Lung (tissue), 12 donors: Measurements from ENCODE around the gene NCLN. TPM values are rescaled to one million over a fixed set of nuclear protein-coding genes. Genes with fewer than 3 reads are reported as not detected.

ENCODE experiments used
- ATAC-seq: fragments of 200-7000 bp; cut with Tn5 transposase; one replicate; pipeline ENCODE4 v1.9.1; 2020; ENCODE audit warnings: moderate number of reproducible peaks; ENCODE audit not compliant: insufficient read depth, low FRiP score
- DNase-seq, 3 donors: peaks; one replicate each; pipeline ENCODE4 v3.0.0-alpha.2; 2013 to 2017
- H3K27ac ChIP-seq, 2 donors: one replicate each; pipeline ENCODE4 v1.5.1; 2013; ENCODE audit warnings: mild to moderate bottlenecking in 2 of 2, moderate library complexity in 2 of 2, control low read depth in 1 of 2, inconsistent platforms in 1 of 2, low read depth in 1 of 2, low read length in 1 of 2
- H3K27me3 ChIP-seq, 3 donors: one replicate each; pipeline ENCODE4 v1.5.1; 2013; ENCODE audit warnings: low read length in 2 of 3; ENCODE audit not compliant: control insufficient read depth in 3 of 3, insufficient read depth in 3 of 3
- H3K36me3 ChIP-seq, 4 donors: one replicate each; pipeline ENCODE4 v1.5.1; 2013; ENCODE audit warnings: low read length in 4 of 4, mild to moderate bottlenecking in 1 of 4, moderate library complexity in 1 of 4; ENCODE audit not compliant: control insufficient read depth in 4 of 4, insufficient read depth in 4 of 4
- H3K4me1 ChIP-seq, 5 donors: one replicate each; pipeline ENCODE4 v1.5.1; 2013; ENCODE audit warnings: low read length in 5 of 5, mild to moderate bottlenecking in 2 of 5, moderate library complexity in 1 of 5; ENCODE audit not compliant: control insufficient read depth in 5 of 5, insufficient read depth in 5 of 5
- H3K4me3 ChIP-seq: one replicate; pipeline ENCODE4 v1.5.1; 2013; ENCODE audit warnings: mild to moderate bottlenecking, control low read depth, moderate library complexity
- H3K9ac ChIP-seq, 2 donors: one replicate each; pipeline ENCODE4 v1.5.1; 2013; ENCODE audit warnings: low read length in 2 of 2, control low read depth in 1 of 2; ENCODE audit not compliant: insufficient read depth in 1 of 2
- H3K9me3 ChIP-seq, 4 donors: one replicate each; pipeline ENCODE4 v1.5.1; 2013; ENCODE audit warnings: low read length in 3 of 4, mild to moderate bottlenecking in 1 of 4, moderate library complexity in 1 of 4; ENCODE audit not compliant: control insufficient read depth in 4 of 4, insufficient read depth in 3 of 4
- WGBS, 2 donors: extraction: QIAGEN DNeasy Blood & Tissue Kit; methylation state at CpG; one replicate each; pipeline ENCODE4 v1.1.7; 2013; 5-methylcytosine and 5-hydroxymethylcytosine counted together
- polyA plus RNA-seq, 2 donors: library from polyadenylated mRNA; stranded (reverse); fragments of 200-250 nt; gene quantifications; one replicate each; pipeline ENCODE4 v1.2.1, GENCODE V29; 2013
- total RNA-seq, 2 donors: library from RNA; depleted of rRNA in 1 of 2; stranded (reverse); fragments of >200 nt in 1 of 2; gene quantifications; one replicate each; pipeline ENCODE4 v1.2.1, GENCODE V29; 2014 to 2021
- TF ChIP-seq, protein P1 (sequence below): IDR thresholded peaks from 2 replicates; pipeline ENCODE4 v1.5.1; 2012; ENCODE audit warnings: mild to moderate bottlenecking; ENCODE audit errors: control extremely low read depth, extremely low read depth
- donor health status: control.
- donor health status: control.
- donor health status: Bipolar disorder and iron deficiency.
- donor health status: healthy.
- donor health status: DM: yes; HTN: yes; CAD: no.

Gene NCLN
- total and polyA plus RNA-seq, 4 donors: 24.8 to 117 (median 63.1) TPM

DNA sequence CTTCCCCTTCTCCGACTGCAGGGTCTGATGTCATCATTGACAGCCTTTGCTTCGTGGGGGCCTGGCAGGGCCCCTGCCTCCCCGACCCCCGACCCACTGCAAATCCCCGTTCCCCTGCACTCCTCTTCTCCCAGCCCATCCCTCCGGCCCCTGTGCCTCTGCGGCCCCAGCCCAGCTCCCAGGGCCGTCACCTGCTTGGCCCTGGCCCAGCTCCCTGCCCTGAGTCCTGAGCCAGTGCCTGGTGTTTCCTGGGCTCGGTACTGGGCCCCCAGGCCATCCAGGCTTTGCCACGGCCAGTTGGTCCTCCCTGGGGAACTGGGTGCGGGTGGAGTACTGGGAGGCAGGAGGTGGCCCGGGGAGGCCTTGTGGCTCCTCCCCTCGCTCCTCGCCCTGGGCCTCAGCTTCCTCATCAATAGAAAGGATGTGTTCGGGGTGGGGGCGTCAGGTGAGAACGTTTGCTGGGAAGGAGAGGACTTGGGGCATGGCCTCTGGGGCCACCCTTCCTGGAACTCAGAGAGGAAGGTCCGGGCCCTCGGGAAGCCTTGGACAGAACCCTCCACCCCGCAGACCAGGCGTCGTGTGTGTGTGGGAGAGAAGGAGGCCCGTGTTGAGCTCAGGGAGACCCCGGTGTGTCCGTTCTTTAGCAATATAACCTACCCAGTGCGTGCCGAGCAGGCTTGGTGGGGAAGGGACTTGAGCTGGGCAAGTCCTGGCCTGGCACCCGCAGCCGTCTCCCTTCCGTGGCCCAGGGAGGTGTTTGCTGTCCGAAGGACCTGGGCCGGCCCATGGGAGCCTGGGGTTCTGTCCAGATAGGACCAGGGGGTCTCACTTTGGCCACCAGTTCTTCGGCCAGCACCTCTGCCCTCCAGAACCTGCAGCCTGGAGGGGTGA lies 22.8 kb downstream of the NCLN start:
- ATAC-seq (no peak), DNase-seq (no peak)
- Histone ChIP-seq H3K27me3 (no peaks in the 10 kb centered on the region), H3K36me3 (peaks cover 0 to 50% (median 3%) of the 10 kb centered on the region in 4 donors), H3K9me3 (no peaks in the 10 kb centered on the region), H3K27ac (no peak overlapping the region), H3K4me1 (no peaks in the 10 kb centered on the region), H3K9ac (no peak overlapping the region), H3K4me3 (no peak overlapping the region)
- TF ChIP-seq, protein P1, sequence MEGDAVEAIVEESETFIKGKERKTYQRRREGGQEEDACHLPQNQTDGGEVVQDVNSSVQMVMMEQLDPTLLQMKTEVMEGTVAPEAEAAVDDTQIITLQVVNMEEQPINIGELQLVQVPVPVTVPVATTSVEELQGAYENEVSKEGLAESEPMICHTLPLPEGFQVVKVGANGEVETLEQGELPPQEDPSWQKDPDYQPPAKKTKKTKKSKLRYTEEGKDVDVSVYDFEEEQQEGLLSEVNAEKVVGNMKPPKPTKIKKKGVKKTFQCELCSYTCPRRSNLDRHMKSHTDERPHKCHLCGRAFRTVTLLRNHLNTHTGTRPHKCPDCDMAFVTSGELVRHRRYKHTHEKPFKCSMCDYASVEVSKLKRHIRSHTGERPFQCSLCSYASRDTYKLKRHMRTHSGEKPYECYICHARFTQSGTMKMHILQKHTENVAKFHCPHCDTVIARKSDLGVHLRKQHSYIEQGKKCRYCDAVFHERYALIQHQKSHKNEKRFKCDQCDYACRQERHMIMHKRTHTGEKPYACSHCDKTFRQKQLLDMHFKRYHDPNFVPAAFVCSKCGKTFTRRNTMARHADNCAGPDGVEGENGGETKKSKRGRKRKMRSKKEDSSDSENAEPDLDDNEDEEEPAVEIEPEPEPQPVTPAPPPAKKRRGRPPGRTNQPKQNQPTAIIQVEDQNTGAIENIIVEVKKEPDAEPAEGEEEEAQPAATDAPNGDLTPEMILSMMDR: no peak
- WGBS, 2 donors: 90 to 92% methylated on average over 33 of the region's 33 CpGs

- no peak overlapping the region for H3K27ac ChIP-seq
- DNase-seq (peak; percentile 8 to 53 (median 21)), ATAC-seq (no peak)
- WGBS, 2 donors: 46 to 47% methylated on average over 20 of the region's 20 CpGs
- peaks cover 0 to 33% (median 3%) of the 10 kb centered on the region in 4 donors for H3K36me3 ChIP-seq
- H3K4me1 ChIP-seq: peaks cover 0 to 1% (median 0%) of the 10 kb centered on the region in 5 donors
- H3K9ac ChIP-seq: no peak overlapping the region
- TF ChIP-seq, protein P1: peak; percentile 22
- no peaks in the 10 kb centered on the region for H3K27me3 ChIP-seq
- H3K9me3 ChIP-seq: no peaks in the 10 kb centered on the region
- no peak overlapping the region for H3K4me3 ChIP-seq
Observed at GRCh38 chr19:3210347-3211017, 24.8 kb downstream of the NCLN start.

GRCh38 chr19:3211191-3211590 lies 25.5 kb downstream of the NCLN start:
- H3K4me1 ChIP-seq: peaks cover 0 to 1% (median 0%) of the 10 kb centered on the region in 5 donors
- no peak for ATAC-seq

More at GRCh38 chr19:3211191-3211590, 25.5 kb downstream of the NCLN start:
- TF ChIP-seq, protein P1: no peak
- 59 to 68% methylated on average over 12 of the region's 12 CpGs for WGBS, 2 donors
- no peaks in the 10 kb centered on the region for H3K27me3 ChIP-seq
- H3K9me3 ChIP-seq: no peaks in the 10 kb centered on the region
- DNase-seq: no peak
- H3K4me3 ChIP-seq: no peak overlapping the region
- no peak overlapping the region for H3K27ac ChIP-seq
- peaks cover 0 to 26% (median 2%) of the 10 kb centered on the region in 4 donors for H3K36me3 ChIP-seq
- no peak overlapping the region for H3K9ac ChIP-seq
